Skeletal muscle cell (primary cell): ENCODE results near the gene RCN1.
"Not testable (repeated sequence)": the region's sequence is repeated elsewhere in the genome, so short reads cannot be mapped to it uniquely, and the experiment has no call there.

Experiments used
- DNase-seq: peaks from one replicate; pipeline ENCODE4 v3.0.0-alpha.2; 2010; ENCODE audit warnings: low read depth
- H3K4me3 ChIP-seq: 2 replicates; pipeline ENCODE4 v1.5.1; 2011; ENCODE audit warnings: low read depth, mild to moderate bottlenecking, control low read depth, low read length, moderate library complexity

Gene RCN1

GRCh38 chr11:32090545-32091370 is at the start of gene RCN1:
TSS of gene RCN1 (plus strand) at chr11:32091074. CDS start at chr11:32091197, 123 bp downstream.
- peak within 1 kb of the TSS; percentile 71 for H3K4me3 ChIP-seq
- DNase-seq, result peak; percentile 79

GRCh38 chr11:32043737-32044136 is 47.1 kb upstream of the RCN1 start:
- DNase-seq, result no peak
- H3K4me3 ChIP-seq, result no peak overlapping the region

- no peak for DNase-seq
- no peak overlapping the region for H3K4me3 ChIP-seq
Observed at GRCh38 chr11:32044158-32044863, 46.6 kb upstream of the RCN1 start.

GRCh38 chr11:32045456-32045855 is 45.4 kb upstream of the RCN1 start:
- no peak for DNase-seq
- no peak overlapping the region for H3K4me3 ChIP-seq

GRCh38 chr11:32050264-32050663 is 40.6 kb upstream of the RCN1 start:
- no peak for DNase-seq
- H3K4me3 ChIP-seq, result no peak overlapping the region

- DNase-seq, result no peak
- H3K4me3 ChIP-seq, result no peak overlapping the region
Observed at GRCh38 chr11:32052215-32052614, 38.7 kb upstream of the RCN1 start.

- no peak for DNase-seq
- no peak overlapping the region for H3K4me3 ChIP-seq
Observed at GRCh38 chr11:32053151-32053888, 37.6 kb upstream of the RCN1 start.

GRCh38 chr11:32055861-32056260 is 35.0 kb upstream of the RCN1 start:
- DNase-seq, result no peak
- no peak overlapping the region for H3K4me3 ChIP-seq

GRCh38 chr11:32056438-32056837 is 34.4 kb upstream of the RCN1 start:
- H3K4me3 ChIP-seq, result no peak overlapping the region
- DNase-seq, result no peak

GRCh38 chr11:32059686-32060462 is 31.0 kb upstream of the RCN1 start:
- H3K4me3 ChIP-seq, result no peak overlapping the region
- no peak for DNase-seq

GRCh38 chr11:32062540-32062939 is 28.3 kb upstream of the RCN1 start:
- no peak overlapping the region for H3K4me3 ChIP-seq
- no peak for DNase-seq

GRCh38 chr11:32063031-32063430 is 27.8 kb upstream of the RCN1 start:
- not testable (repeated sequence) for DNase-seq

GRCh38 chr11:32065865-32066629 is 24.8 kb upstream of the RCN1 start:
- no peak for DNase-seq
- H3K4me3 ChIP-seq, result no peak overlapping the region

More at GRCh38 chr11:32063031-32063430, 27.8 kb upstream of the RCN1 start:
- not testable (repeated sequence) for H3K4me3 ChIP-seq

GRCh38 chr11:32068134-32068870 is 22.6 kb upstream of the RCN1 start:
- no peak for DNase-seq
- H3K4me3 ChIP-seq, result no peak overlapping the region

GRCh38 chr11:32069361-32070058 is 21.4 kb upstream of the RCN1 start:
- no peak overlapping the region for H3K4me3 ChIP-seq
- DNase-seq, result no peak

- no peak for DNase-seq
Observed at GRCh38 chr11:32070692-32071091, 20.2 kb upstream of the RCN1 start.

GRCh38 chr11:32071811-32072210 is 19.1 kb upstream of the RCN1 start:
- peak; percentile 35 for DNase-seq
- H3K4me3 ChIP-seq, result no peak overlapping the region

More at GRCh38 chr11:32070692-32071091, 20.2 kb upstream of the RCN1 start:
- no peak overlapping the region for H3K4me3 ChIP-seq
